Activated CD8-positive, alpha-beta memory T cell treated with anti-CD3 and anti-CD28 coated beads for 1 hour (primary cell): Measurements from ENCODE around the gene CLDN4.
A peak's percentile ranks its signal among the peaks of the same experiment; 100 is the strongest.
"Not testable (repeated sequence)": the region's sequence is repeated elsewhere in the genome, so short reads cannot be mapped to it uniquely, and the experiment has no call there.

Experiments
- DNase-seq, 2 donors: peaks; one replicate each; pipeline ENCODE4 v3.0.0-alpha.2; 2020; ENCODE audit warnings: low read depth in 1 of 2; ENCODE audit errors: extremely low read depth in 1 of 2

Gene CLDN4, protein sequence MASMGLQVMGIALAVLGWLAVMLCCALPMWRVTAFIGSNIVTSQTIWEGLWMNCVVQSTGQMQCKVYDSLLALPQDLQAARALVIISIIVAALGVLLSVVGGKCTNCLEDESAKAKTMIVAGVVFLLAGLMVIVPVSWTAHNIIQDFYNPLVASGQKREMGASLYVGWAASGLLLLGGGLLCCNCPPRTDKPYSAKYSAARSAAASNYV

DNA sequence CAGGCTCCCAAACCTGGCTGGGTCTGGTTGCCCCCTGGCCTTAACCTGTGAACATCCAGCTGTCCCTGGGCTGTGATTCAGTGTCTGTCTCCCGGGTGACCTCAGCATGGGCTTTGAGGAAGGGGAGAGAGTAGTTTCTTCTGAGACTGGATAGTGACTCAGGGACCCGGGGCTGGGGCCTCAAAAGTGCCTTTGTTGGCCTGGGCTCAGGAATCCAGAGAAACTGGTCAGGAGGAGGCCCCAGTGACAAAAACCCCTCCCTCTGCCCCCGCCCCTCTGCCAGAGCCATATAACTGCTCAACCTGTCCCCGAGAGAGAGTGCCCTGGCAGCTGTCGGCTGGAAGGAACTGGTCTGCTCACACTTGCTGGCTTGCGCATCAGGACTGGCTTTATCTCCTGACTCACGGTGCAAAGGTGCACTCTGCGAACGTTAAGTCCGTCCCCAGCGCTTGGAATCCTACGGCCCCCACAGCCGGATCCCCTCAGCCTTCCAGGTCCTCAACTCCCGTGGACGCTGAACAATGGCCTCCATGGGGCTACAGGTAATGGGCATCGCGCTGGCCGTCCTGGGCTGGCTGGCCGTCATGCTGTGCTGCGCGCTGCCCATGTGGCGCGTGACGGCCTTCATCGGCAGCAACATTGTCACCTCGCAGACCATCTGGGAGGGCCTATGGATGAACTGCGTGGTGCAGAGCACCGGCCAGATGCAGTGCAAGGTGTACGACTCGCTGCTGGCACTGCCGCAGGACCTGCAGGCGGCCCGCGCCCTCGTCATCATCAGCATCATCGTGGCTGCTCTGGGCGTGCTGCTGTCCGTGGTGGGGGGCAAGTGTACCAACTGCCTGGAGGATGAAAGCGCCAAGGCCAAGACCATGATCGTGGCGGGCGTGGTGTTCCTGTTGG lies at the start of gene CLDN4:
Gene CLDN4 (plus strand): TSS at position 316 of the 903 bp plus-strand sequence. CDS start 206 bp downstream, at position 522.
- no peak for DNase-seq

DNA sequence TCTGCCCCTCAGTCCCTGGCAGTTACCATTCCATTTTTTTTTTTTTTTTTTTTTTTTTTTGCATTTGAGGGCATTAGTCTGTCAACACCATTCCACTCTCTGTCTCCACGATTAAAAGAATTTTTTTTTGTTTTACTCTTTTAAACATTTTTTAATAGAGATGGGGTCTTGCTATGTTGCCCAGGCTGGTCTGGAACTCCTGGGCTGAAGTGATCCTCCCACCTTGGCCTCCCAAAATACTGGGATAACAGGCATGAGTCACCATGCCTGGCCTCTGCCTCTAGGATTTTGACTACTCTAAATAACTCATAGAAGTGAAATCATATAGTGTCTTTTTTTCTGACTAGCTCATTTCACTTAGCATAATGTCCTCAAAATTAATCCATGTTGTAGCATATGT lies 44.2 kb upstream of the CLDN4 start:
- no peak for DNase-seq

DNA sequence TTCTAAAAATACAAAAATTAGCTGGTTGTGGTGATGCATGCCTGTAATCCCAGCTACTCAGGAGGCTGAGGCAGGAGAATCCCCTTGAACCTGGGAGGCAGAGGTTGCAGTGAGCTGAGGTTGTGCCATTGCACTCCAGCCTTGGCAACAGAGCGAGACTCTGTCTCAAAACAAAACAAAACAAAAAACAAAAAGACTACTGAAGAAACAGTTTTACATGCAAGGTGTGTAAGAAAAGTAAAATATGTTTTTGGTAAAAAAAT lies 43.1 kb upstream of the CLDN4 start:
- not testable (repeated sequence) for DNase-seq

DNA sequence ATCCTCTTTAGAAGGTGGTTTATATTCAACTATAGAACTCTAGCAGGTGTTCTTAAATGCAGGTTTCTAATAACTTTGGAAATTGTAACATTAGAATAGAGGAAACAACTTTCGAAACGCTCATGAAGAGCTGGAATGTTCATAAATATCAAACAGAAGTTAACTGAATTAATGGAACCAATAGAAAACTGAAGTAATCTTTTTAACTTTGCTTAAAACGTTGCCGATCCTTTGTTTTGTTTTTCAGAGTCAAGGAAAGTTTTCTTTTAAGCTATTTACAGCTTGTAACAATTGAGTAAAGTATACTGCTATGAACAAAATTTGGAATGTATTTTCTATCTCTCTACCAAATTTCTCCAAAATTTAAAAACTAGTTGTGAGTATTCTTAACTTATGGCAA lies 41.7 kb upstream of the CLDN4 start:
- DNase-seq, result no peak

DNA sequence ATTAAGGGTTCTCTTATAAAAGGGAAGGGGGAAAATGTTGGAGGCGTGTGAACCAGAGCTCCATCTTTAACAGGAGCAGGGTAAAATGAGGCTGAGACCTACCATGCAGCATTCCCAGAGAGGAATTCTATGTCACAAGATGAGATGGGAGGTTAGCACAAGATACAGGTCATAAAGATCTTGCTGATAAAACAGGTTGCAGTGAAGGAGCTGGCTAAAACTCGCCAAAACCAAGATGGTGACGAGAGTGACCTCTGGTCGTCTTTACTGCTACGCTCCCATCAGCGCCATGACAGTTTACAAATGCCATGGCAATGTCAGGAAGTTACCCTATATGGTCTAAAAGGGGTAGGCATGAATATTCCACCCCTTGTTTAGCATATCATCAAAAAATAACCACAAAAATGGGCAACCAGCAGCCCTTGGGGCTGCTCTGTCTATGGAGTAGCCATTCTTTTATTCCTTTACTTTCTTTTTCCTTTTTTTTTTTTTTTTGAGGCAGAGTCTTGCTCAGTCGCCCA lies 39.6 kb upstream of the CLDN4 start:
- not testable (repeated sequence) for DNase-seq

DNA sequence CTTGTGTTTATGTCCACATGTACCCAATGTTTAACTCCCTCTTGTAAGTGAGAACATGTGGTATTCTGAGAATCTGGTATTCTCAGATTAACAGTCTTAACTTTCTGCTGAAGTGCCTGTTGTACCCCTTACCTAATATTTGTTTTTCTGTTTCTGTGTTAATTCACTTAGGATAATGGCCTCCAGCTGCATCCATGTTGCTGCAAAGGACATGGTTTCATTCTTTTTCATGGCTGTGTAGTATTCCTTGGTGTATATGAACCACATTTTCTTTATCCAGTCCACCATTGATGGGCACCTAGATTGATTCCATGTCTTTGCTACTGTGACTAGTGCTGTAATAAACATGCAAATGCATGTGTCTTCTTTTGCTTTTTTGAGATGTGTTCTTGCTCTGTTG lies 35.6 kb upstream of the CLDN4 start:
- DNase-seq, result not testable (repeated sequence)

DNA sequence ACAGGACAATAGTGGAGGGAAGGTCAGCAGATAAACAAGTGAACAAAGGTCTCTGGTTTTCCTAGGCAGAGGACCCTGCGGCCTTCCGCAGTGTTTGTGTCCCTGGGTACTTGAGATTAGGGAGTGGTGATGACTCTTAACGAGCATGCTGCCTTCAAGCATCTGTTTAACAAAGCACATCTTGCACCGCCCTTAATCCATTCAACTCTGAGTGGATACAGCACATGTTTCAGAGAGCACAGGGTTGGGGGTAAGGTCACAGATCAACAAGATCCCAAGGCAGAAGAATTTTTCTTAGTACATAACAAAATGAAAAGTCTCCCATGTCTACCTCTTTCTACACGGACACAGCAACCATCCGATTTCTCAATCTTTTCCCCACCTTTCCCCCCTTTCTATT lies 34.1 kb upstream of the CLDN4 start:
- not testable (repeated sequence) for DNase-seq

DNA sequence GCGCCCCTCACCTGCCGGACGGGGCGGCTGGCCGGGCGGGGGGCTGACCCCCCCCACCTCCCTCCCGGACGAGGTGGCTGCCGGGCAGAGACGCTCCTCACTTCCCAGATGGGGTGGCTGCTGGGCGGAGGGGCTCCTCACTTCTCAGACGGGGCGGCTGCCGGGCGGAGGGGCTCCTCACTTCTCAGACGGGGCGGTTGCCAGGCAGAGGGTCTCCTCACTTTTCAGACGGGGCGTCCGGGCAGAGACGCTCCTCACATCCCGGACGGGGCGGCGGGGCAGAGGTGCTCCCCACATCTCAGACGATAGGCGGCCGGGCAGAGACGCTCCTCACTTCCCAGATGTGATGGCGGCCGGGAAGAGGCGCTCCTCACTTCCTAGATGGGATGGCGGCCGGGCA lies 33.6 kb upstream of the CLDN4 start:
- DNase-seq, result not testable (repeated sequence)

DNA sequence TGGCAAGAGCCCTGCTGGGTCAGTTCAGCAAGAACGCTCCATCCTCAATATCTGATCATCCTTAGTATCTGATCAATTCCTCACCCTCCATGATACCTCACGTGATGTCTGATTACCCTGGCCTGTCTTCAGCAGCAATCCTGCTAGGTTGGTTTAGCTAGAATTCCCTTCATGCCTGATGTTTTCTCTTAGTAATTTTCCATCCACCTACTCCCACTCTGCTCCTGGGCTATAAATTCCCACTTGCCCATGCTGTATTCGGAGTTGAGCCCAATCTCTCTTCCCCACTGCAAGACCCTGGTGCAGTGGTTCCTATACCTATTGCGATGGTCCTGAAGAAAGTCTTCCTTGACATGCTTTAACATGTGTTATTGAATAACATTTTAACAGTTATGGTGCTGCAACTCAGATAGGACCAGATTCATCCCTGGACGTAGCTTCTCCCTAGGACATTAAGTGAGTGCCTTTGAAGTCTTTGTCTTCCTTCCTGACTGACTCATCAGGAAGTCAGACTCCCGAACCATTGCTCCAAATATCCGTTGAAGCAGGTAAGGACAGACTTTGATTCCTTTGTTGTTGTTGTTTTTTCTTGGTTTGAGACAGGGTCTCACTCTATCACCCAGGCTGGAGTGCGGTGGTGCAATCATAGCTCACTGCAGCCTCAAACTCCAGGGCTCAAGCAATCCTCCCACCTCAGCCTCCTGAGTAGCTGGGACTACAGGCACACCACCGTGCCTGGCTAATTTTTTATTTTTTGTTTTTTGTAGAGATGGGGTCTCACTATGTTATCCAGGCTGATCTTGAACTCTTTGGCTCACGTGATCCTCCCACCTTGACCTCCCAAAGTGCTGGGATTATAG lies 31.3 kb upstream of the CLDN4 start:
- DNase-seq, result no peak

DNA sequence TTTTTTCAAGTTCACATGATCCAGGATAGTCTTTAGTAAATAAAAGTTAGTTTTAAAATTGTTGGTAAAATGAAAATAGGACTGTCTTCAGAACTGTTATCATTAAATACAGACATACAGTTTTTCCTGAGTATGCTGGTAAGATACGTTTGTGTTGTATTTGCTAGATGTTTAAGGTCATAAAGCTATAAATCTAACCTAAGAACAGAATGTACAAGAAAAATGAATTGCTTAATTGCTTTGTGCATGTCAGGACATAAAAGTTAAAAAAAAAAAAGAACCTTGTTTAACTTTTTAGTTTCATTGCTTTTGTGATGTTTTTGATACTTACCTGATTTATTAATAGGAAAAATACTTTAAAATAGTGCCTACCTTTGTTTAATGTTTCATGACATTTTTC lies 29.2 kb upstream of the CLDN4 start:
- no peak for DNase-seq

DNA sequence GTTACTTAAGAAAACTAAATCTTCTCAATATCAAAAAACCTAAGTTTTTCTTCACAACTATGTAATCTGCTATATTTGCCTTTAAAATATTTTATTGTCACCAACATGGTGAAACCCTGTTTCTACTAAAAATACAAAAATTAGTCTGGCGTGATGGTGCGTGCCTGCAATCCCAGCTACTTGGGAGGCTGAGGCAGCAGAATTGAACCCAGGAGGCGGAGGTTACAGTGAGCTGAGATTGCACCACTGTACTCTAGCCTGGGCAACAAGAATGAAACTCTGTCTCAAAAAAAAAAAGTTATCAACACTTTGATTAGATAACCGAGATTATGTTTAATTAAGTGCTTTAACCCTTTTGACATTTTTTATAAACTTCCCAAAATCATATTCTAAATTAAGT lies 28.3 kb upstream of the CLDN4 start:
- no peak for DNase-seq

DNA sequence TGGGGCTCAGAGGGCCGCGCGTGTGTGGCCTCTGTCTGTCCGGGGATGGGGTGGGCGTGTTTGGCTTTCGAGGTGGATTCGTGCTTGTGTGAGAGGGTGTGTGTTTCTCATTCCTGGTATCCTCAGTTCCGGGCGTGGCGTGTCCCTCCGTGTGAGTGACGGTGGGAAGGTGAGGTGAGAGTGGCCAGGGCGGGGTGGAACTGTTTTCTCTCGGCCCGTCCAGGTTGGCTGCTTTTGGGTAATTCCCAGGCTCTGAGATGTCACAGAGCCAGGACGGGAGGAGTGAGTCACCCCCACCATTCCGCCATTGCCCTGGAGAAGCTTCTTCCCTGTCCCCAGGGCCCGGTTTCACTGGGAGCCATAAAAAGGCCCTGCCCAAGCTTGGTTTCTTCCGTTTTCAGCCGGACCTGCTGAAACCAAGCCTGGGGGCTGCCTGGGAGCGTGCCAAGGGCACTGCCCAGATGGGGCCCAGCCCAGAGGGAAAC lies 21.3 kb upstream of the CLDN4 start:
- no peak for DNase-seq

DNA sequence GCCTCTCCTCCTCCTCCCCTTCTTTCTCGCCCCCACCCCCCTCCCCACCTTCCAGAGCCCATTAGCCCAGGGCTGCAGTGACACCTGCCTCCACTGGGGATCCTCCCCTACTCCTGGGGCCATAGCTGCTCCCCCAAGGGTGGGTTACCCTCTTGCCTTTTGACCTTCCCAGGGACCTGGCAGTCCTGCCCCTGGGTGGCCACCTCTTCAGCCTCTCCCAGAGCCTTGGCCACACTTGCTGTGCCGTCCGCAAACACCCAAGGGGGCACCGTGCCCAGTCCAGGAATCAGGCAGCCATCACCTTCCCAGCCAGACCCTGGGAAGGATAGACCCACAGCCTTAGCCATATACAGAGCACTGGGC lies 19.8 kb upstream of the CLDN4 start:
- DNase-seq, result no peak

DNA sequence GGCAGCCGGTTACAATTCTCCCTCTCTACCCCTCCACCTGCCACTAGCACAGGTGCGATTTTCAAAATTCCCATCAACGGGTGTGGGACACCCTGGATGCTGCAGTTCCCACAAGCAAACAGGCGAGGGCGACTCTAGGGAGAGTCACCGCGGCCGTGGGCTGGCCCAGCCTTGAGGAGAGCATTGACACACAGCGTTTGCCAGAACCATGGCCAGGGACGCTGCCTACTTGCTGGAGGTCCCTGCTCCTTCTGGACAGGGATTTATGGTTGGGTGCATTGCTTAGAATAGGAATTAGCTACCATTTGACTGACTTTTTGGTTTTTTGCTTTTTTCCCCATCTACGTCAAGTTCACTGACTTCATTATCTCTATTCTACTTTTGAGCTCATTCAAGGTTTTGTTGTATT lies 19.0 kb upstream of the CLDN4 start:
- DNase-seq, result peak in 1 of 2 donors; percentile 45

DNA sequence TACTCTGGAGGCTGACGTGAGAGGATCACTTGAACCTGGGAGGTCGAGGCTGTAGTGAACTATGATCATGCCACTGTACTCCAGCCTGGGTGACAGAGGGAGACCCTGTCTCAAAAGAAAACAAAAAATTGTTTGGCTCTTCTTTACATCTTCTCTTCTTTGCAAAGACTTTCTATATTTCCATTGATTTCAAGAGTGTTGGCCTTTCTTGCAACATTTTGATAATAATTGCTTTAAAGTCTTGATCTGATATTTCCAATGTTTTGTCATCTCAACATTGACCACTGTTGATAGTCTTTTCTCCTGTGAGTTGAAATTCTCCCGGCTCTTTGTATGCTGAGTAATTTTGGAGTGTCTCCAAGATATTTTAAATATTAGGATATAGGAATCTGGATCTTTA lies 17.8 kb upstream of the CLDN4 start:
- no peak for DNase-seq

DNA sequence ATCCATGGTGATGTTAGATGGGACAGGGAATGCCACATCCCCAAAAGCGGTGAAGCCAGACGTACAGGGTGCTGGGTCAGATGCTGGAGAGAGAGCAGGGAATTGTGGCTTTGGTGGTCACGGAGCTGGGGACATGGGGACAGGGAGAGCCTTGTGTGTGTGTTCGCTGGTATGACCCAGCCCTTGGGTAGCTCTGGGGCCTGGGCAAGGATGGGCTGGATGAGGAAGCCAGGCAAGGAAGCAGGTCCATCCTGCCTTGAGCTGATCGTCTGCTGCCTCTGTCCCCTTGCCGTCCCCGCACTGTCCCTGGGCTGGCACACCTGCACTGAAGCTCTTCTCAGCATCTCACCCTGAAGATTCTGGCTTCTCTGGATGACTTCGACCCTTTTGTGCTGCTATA lies 15.4 kb upstream of the CLDN4 start:
- no peak for DNase-seq

DNA sequence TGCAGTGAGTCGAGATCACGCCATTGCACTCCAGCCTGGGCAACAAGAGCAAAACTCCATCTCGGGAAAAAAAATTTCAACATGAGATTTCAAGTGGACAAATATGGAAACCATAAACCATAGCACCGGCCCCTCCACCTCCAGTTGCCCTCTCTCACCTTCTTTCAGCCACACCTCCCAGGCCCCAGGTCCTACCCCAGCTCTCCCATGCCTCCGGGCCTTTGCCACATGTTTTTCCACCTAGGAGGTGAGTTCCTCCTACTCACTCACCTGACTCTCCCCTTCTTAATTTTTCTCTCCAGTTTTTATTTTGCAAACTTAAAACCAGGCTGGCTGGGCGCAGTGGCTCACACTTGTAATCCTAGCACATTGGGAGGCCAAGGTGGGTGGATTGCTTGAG lies 13.7 kb upstream of the CLDN4 start:
- DNase-seq, result no peak

DNA sequence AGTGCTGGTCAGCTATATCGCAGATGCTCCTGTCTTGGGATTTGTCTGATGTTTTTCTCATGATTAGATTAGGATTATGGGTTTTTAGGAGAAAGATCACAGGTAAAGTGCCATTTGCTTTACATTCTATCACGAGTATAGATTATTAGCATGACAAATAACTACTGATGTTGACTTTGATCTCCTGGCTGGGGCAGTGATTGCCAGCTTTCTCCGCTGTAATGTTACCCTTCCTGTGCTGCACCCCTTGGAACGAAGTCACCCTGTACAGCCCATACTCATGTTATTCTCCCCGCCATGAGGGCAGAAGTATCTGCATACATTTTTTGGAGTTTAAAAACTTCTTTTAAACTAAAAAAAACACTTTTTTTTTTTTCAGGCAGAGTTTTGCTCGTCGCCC lies 10.8 kb upstream of the CLDN4 start:
- DNase-seq, result no peak

DNA sequence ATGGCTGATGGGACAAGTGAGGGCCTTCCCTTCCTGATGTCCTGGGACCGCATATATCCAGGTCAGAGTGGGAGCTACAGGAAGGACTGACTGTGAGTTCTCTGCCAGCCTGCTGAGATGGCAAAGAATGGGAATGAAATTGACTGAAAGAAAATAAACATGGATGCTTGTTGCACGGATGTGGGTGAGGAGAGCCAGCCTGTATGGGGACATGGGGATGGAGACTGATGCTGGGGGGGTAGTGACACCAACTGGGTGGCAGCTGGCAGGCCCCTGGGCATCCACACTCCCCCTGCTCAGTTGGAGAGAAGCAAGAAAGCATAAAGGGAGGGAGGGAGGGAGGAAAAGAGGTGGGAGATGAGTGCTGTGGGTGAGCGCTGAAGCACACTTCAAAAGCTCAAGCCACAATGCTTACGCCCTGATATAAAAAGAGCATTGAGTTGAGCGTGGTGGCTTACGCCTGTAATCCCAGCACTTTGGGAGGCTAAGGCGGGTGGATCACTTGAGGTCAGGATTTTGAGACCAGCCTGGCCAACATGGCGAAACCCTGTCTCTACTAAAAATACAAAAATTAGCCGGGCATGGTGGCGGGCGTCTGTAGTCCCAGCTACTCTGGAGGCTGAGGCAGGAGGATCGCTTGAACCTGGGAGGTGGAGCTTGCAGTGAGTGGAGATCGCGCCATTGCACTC lies 9.1 kb upstream of the CLDN4 start:
- DNase-seq, result not testable (repeated sequence)

DNA sequence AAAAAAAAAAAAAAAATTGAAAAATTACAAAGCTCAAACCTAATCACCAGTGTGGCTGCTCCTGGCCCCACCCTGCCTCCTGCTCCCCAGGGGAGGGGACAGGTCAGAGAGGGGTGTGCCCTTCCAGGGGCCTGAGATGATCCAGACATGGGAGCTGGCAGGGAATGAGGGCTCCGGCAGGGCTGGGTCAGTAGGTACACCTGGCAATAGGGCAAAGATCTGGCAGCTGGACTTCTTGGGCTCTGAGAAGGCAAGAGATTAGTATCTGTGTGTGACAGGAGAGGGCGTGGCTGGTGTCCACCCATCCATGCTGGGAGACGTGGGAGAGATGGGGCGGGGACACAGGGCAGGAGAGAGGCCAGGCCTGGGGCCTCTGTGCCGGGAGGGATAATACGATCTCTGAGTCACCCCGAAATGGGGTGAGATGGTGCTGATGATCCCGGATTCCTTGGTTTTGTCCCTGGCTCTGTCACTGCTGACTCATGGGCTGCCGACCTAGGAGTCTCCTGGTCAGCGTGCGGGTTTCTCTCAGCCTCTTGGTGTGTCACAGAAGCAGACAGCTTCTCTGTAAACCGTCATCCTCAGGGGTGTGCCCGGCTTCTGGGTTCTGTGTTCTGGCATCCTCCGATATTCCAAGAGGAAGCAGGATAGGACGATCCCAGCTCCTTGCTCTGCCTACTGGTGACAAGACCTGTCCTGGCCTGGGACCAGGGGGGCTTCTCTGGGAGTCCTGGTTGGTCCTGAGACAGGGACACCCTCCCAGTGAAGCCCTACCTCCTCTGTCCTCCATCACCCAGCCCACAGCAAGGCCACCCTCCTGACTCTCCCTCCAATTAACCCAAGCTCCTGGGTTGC lies 8.2 kb upstream of the CLDN4 start:
- no peak for DNase-seq
